ENCODE results near the gene ERP44. TPM values are rescaled to one million over a fixed set of nuclear protein-coding genes. Genes with fewer than 3 reads are reported as not detected.

The ERP44 gene
- total RNA-seq, 1 donor from 2014 or later: 18.0 TPM

DNA sequence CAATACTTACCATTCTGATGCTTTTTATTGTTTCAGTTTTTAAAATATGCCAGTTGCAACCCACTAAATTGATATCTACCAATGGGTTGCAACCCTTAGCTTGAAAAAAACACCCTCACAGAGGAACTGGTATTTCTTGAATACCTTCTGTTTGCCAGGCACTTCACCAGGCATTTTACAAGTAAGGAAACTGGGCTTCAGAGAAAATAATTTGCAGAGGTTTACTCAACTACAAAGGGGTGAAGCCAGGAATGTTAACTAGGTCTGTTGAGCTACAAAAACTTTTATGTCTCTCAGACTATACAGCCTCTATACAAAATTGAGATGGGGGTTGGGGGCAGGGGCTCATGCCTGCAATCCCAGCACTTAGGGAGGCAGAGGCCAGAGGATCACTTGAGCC, 127.4 kb downstream of the ERP44 start:
- H3K4me3 Mint-ChIP-seq: no peak overlapping the region
- no peak for DNase-seq (ENCODE audit: low spot score)
- TF ChIP-seq, protein P1, sequence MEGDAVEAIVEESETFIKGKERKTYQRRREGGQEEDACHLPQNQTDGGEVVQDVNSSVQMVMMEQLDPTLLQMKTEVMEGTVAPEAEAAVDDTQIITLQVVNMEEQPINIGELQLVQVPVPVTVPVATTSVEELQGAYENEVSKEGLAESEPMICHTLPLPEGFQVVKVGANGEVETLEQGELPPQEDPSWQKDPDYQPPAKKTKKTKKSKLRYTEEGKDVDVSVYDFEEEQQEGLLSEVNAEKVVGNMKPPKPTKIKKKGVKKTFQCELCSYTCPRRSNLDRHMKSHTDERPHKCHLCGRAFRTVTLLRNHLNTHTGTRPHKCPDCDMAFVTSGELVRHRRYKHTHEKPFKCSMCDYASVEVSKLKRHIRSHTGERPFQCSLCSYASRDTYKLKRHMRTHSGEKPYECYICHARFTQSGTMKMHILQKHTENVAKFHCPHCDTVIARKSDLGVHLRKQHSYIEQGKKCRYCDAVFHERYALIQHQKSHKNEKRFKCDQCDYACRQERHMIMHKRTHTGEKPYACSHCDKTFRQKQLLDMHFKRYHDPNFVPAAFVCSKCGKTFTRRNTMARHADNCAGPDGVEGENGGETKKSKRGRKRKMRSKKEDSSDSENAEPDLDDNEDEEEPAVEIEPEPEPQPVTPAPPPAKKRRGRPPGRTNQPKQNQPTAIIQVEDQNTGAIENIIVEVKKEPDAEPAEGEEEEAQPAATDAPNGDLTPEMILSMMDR (IDR thresholded peaks at IDR 0.05): no peak
- TF ChIP-seq EZH2 (IDR thresholded peaks at IDR 0.05): no peak
- TF ChIP-seq EZH2phosphoT487 (IDR thresholded peaks at IDR 0.05): no peak

DNA sequence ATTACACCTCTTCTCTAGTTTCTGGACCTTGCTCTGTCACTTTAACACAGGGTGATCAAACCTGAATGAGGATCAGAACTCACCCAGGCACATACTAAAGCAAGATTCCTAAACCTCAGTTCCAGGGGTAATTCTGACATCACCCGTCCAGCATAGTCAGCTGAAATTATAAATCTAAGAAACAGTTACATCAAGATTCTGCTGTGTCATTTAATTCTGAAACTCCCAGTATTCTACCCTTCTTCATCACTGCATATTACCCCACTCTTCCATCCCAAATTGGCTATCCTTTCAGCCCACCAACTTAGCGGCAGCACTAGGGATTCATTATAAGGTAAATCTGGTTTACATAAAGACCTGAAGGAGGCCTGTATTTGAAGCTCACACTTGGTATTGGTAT, 128.3 kb downstream of the ERP44 start:
- Mint-ChIP-seq H3K27me3 (ENCODE audit: insufficient read depth, low read depth) (no peaks in the 10 kb centered on the region), H3K4me1 (peaks cover 27% of the 10 kb centered on the region), H3K4me3 (no peak overlapping the region), H3K36me3 (peaks cover 7% of the 10 kb centered on the region), H3K9me3 (no peaks in the 10 kb centered on the region), H3K27ac (no peak overlapping the region)
- H3K9me3 ChIP-seq (ENCODE audit: low read depth): no peaks in the 10 kb centered on the region
- H3K9ac ChIP-seq: no peak overlapping the region
- H2AFZ ChIP-seq (replicated peaks): no peak overlapping the region
- H3K4me2 ChIP-seq: no peak overlapping the region
- no peaks in the 10 kb centered on the region for H3K27me3 ChIP-seq
- no peaks in the 10 kb centered on the region for H3K36me3 ChIP-seq
- H3K27ac ChIP-seq: no peak overlapping the region
- peaks cover 22% of the 10 kb centered on the region for H3F3A ChIP-seq (ENCODE audit: low read depth)
- H3K4me3 ChIP-seq: no peak overlapping the region
- DNase-seq (ENCODE audit: low spot score): no peak
- no peaks in the 10 kb centered on the region for H4K20me1 ChIP-seq (ENCODE audit: low read depth)
- H3K4me1 ChIP-seq: peaks cover 37% of the 10 kb centered on the region
- TF ChIP-seq EZH2phosphoT487 (IDR thresholded peaks at IDR 0.05): no peak
- TF ChIP-seq, protein P1 (IDR thresholded peaks at IDR 0.05): no peak
- no peak for TF ChIP-seq EZH2 (IDR thresholded peaks at IDR 0.05)
- H3K79me2 ChIP-seq (ENCODE audit: low read depth): no peaks in the 10 kb centered on the region

More for the DNA sequence above, 127.4 kb downstream of the ERP44 start:
- H3K9me3 Mint-ChIP-seq: no peaks in the 10 kb centered on the region
- H3K79me2 ChIP-seq (ENCODE audit: low read depth): no peaks in the 10 kb centered on the region
- no peak overlapping the region for H3K27ac Mint-ChIP-seq
- peaks cover 7% of the 10 kb centered on the region for H3K36me3 Mint-ChIP-seq
- H3K27me3 Mint-ChIP-seq (ENCODE audit: insufficient read depth, low read depth): no peaks in the 10 kb centered on the region
- peaks cover 22% of the 10 kb centered on the region for H3K4me1 Mint-ChIP-seq
- peaks cover 16% of the 10 kb centered on the region for H3F3A ChIP-seq (ENCODE audit: low read depth)
- no peak overlapping the region for H3K4me3 ChIP-seq
- H3K9me3 ChIP-seq (ENCODE audit: low read depth): no peaks in the 10 kb centered on the region
- no peak overlapping the region for H3K9ac ChIP-seq
- no peak overlapping the region for H3K27ac ChIP-seq
- H3K4me2 ChIP-seq: no peak overlapping the region
- peaks cover 29% of the 10 kb centered on the region for H3K4me1 ChIP-seq
- H3K27me3 ChIP-seq: no peaks in the 10 kb centered on the region
- H3K36me3 ChIP-seq: no peaks in the 10 kb centered on the region
- no peak overlapping the region for H2AFZ ChIP-seq (replicated peaks)
- H4K20me1 ChIP-seq (ENCODE audit: low read depth): no peaks in the 10 kb centered on the region

DNA sequence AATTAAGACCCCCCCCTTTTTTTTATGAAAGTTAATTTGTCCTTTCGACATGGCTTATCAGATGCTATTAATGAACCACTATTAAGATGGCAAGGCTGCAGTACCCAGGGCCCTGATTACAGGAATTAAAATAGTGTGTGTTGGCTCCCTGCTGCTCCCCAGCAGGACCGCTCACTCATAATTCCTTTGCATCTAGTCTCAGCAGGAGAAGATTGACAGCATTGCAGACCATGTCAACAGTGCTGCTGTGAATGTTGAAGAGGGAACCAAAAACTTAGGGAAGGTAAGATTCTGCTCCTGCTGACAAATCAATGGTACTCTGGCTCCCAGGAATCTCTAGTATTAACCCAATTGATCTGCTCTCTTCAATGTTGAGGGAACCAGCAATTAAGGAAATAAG, 131.3 kb downstream of the ERP44 start:
- H3K27ac Mint-ChIP-seq: peak overlapping the region; percentile 65
- DNase-seq (ENCODE audit: low spot score): peak; percentile 44

More for the DNA sequence above, 131.3 kb downstream of the ERP44 start:
- H4K20me1 ChIP-seq (ENCODE audit: low read depth): no peaks in the 10 kb centered on the region
- H3K27me3 Mint-ChIP-seq (ENCODE audit: insufficient read depth, low read depth): no peaks in the 10 kb centered on the region
- H2AFZ ChIP-seq (replicated peaks): no peak overlapping the region
- TF ChIP-seq, protein P1 (IDR thresholded peaks at IDR 0.05): no peak
- TF ChIP-seq EZH2 (IDR thresholded peaks at IDR 0.05) (no peak), EZH2phosphoT487 (IDR thresholded peaks at IDR 0.05) (no peak)
- peaks cover 33% of the 10 kb centered on the region for H3K4me1 ChIP-seq
- H3K4me3 Mint-ChIP-seq: no peak overlapping the region
- no peaks in the 10 kb centered on the region for H3K9me3 ChIP-seq (ENCODE audit: low read depth)
- H3K27ac ChIP-seq: peak overlapping the region; percentile 1
- no peak overlapping the region for H3K9ac ChIP-seq
- peak overlapping the region; percentile 7 for H3K4me2 ChIP-seq
- peaks cover 22% of the 10 kb centered on the region for H3F3A ChIP-seq (ENCODE audit: low read depth)
- no peaks in the 10 kb centered on the region for H3K27me3 ChIP-seq
- H3K36me3 ChIP-seq: no peaks in the 10 kb centered on the region
- peaks cover 11% of the 10 kb centered on the region for H3K36me3 Mint-ChIP-seq
- H3K9me3 Mint-ChIP-seq: no peaks in the 10 kb centered on the region
- H3K4me3 ChIP-seq: no peak overlapping the region
- H3K4me1 Mint-ChIP-seq: peaks cover 27% of the 10 kb centered on the region
- H3K79me2 ChIP-seq (ENCODE audit: low read depth): no peaks in the 10 kb centered on the region
